ENCODE measurements around the gene RNASEH2B. TPM values are rescaled to one million over a fixed set of nuclear protein-coding genes. Genes with fewer than 3 reads are reported as not detected.

Gene RNASEH2B
- total RNA-seq, 1 experiment from 2014 or later = 33.3 TPM

- TF ChIP-seq ARID4B (CRISPR knock-in tag; IDR thresholded peaks at IDR 0.05; ENCODE audit: borderline replicate concordance) = no peak
- no peak for TF ChIP-seq SMAD4 (CRISPR knock-in tag; IDR thresholded peaks at IDR 0.05)
These were observed 96.0 kb downstream of the RNASEH2B start (continued) for GRCh38 chr13:51005566-51005965.

Other genes with a start within 250 kb of the RNASEH2B start
- 3.0 to 3.6 TPM (median 3.1 TPM) in 3 replicates for gene DLEU7, start 66.1 kb upstream of the RNASEH2B start, total RNA-seq (2021)
- 6.3 to 8.2 TPM (median 7.0 TPM) in 3 replicates for gene C13orf42, start 201.5 kb downstream of the RNASEH2B start, total RNA-seq (2021)